Measurements from ENCODE around the gene NADK. TPM values are rescaled to one million over a fixed set of nuclear protein-coding genes. Genes with fewer than 3 reads are reported as not detected.

The NADK gene
- total RNA-seq, 1 donor from 2014 or later, result 48.8 TPM

- H3K4me3 ChIP-seq (ENCODE audit: low read depth, low read length), result no peak overlapping the region
- no peak for TF ChIP-seq CTCF (conservative IDR thresholded peaks at IDR 0.05; ENCODE audit: low read depth, low read length)
- DNase-seq (ENCODE audit: low read depth), result no peak
These were observed 19.6 kb upstream of the NADK start for GRCh38 chr1:1797731-1798341.

GRCh38 chr1:1796466-1796865, 18.2 kb upstream of the NADK start:
- H3K4me3 ChIP-seq (ENCODE audit: low read depth, low read length), result no peak overlapping the region
- peak; percentile 35 for TF ChIP-seq CTCF (conservative IDR thresholded peaks at IDR 0.05; ENCODE audit: low read depth, low read length)
- no peak for DNase-seq (ENCODE audit: low read depth)

GRCh38 chr1:1794999-1795398, 16.7 kb upstream of the NADK start:
- no peak for TF ChIP-seq CTCF (conservative IDR thresholded peaks at IDR 0.05; ENCODE audit: low read depth, low read length)
- no peak for DNase-seq (ENCODE audit: low read depth)
- no peak overlapping the region for H3K4me3 ChIP-seq (ENCODE audit: low read depth, low read length)

GRCh38 chr1:1793481-1794244, 15.4 kb upstream of the NADK start:
- no peak overlapping the region for H3K4me3 ChIP-seq (ENCODE audit: low read depth, low read length)
- TF ChIP-seq CTCF (conservative IDR thresholded peaks at IDR 0.05; ENCODE audit: low read depth, low read length), result no peak
- no peak for DNase-seq (ENCODE audit: low read depth)

GRCh38 chr1:1788646-1789431, 10.6 kb upstream of the NADK start:
- peak; percentile 59 for TF ChIP-seq CTCF (conservative IDR thresholded peaks at IDR 0.05; ENCODE audit: low read depth, low read length)
- no peak for DNase-seq (ENCODE audit: low read depth)
- no peak overlapping the region for H3K4me3 ChIP-seq (ENCODE audit: low read depth, low read length)

- TF ChIP-seq CTCF (conservative IDR thresholded peaks at IDR 0.05; ENCODE audit: low read depth, low read length), result no peak
- no peak for DNase-seq (ENCODE audit: low read depth)
- no peak overlapping the region for H3K4me3 ChIP-seq (ENCODE audit: low read depth, low read length)
These were observed 9.9 kb upstream of the NADK start for GRCh38 chr1:1788136-1788535.

All from epithelial cell of proximal tubule (primary cell).